ENCODE measurements around the gene AREG.

DNA sequence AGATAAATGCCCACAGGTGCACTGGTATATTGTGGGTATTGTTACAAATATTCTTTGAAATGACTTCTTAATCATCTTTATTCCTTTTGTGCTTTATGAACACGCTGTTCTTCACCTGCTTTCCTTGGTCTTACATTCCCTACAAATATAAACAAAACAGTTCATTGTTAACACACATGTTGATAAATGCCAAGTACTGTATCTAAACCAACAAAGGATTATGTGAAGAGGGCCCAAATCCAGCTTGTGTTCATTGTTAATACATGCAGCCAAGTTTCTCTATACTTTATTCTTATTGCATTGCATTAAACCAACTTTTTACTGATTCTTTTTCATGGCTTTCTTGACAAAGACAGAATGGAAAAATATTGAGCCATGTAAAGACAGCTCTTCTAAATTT is 42.8 kb downstream of the AREG start:
- TF ChIP-seq, protein P1, sequence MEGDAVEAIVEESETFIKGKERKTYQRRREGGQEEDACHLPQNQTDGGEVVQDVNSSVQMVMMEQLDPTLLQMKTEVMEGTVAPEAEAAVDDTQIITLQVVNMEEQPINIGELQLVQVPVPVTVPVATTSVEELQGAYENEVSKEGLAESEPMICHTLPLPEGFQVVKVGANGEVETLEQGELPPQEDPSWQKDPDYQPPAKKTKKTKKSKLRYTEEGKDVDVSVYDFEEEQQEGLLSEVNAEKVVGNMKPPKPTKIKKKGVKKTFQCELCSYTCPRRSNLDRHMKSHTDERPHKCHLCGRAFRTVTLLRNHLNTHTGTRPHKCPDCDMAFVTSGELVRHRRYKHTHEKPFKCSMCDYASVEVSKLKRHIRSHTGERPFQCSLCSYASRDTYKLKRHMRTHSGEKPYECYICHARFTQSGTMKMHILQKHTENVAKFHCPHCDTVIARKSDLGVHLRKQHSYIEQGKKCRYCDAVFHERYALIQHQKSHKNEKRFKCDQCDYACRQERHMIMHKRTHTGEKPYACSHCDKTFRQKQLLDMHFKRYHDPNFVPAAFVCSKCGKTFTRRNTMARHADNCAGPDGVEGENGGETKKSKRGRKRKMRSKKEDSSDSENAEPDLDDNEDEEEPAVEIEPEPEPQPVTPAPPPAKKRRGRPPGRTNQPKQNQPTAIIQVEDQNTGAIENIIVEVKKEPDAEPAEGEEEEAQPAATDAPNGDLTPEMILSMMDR (IDR thresholded peaks at IDR 0.05), result no peak
- no peak for TF ChIP-seq POLR2A (IDR thresholded peaks at IDR 0.05)
